HK-2 (cell line): ENCODE data around the gene MYO3B.
A peak's percentile ranks its signal among the peaks of the same experiment; 100 is the strongest.

Experiments used
- DNase-seq: peaks from one replicate; pipeline ENCODE4 v3.0.0-alpha.2; 2018; ENCODE audit not compliant: unreplicated experiment

Gene MYO3B

GRCh38 chr2:170177950-170178781 lies at the start of gene MYO3B:
MYO3B (plus strand) TSS chr2:170178147; CDS start chr2:170178288, 141 bp downstream.
- no peak for DNase-seq

- no peak for DNase-seq
Observed at GRCh38 chr2:170139276-170139967, 38.5 kb upstream of the MYO3B start.

- DNase-seq, result peak; percentile 15
Observed at GRCh38 chr2:170140561-170140960, 37.4 kb upstream of the MYO3B start.

GRCh38 chr2:170141865-170142264 lies 36.1 kb upstream of the MYO3B start:
- DNase-seq, result no peak

GRCh38 chr2:170142502-170142901 lies 35.4 kb upstream of the MYO3B start:
- DNase-seq, result no peak

- no peak for DNase-seq
Observed at GRCh38 chr2:170143045-170143717, 34.8 kb upstream of the MYO3B start.

- DNase-seq, result no peak
Observed at GRCh38 chr2:170144761-170145160, 33.2 kb upstream of the MYO3B start.

GRCh38 chr2:170145191-170145590 lies 32.8 kb upstream of the MYO3B start:
- DNase-seq, result no peak

GRCh38 chr2:170145675-170146432 lies 32.1 kb upstream of the MYO3B start:
- DNase-seq, result no peak

- DNase-seq, result no peak
Observed at GRCh38 chr2:170146784-170147183, 31.2 kb upstream of the MYO3B start.

- no peak for DNase-seq
Observed at GRCh38 chr2:170147576-170147975, 30.4 kb upstream of the MYO3B start.

- no peak for DNase-seq
Observed at GRCh38 chr2:170148161-170148560, 29.8 kb upstream of the MYO3B start.

GRCh38 chr2:170152421-170152820 lies 25.5 kb upstream of the MYO3B start:
- DNase-seq, result no peak

- no peak for DNase-seq
Observed at GRCh38 chr2:170155022-170155722, 22.8 kb upstream of the MYO3B start.

- DNase-seq, result no peak
Observed at GRCh38 chr2:170155723-170156253, 22.2 kb upstream of the MYO3B start.

GRCh38 chr2:170156592-170156991 lies 21.4 kb upstream of the MYO3B start:
- no peak for DNase-seq

GRCh38 chr2:170157025-170157684 lies 20.8 kb upstream of the MYO3B start:
- no peak for DNase-seq

- no peak for DNase-seq
Observed at GRCh38 chr2:170159060-170159459, 18.9 kb upstream of the MYO3B start.

GRCh38 chr2:170161516-170162270 lies 16.3 kb upstream of the MYO3B start:
- peak; percentile 30 for DNase-seq

GRCh38 chr2:170162271-170162632 lies 15.7 kb upstream of the MYO3B start:
- DNase-seq, result no peak
